PC-3 (cell line): ENCODE measurements around the gene AGAP1. TPM values are rescaled to one million over a fixed set of nuclear protein-coding genes. Genes with fewer than 3 reads are reported as not detected.

Source experiments
- ATAC-seq: fragments of 200-7000 bp; cut with Tn5 transposase; 2 replicates; pipeline ENCODE4 v1.9.1; 2020; ENCODE audit warnings: mild to moderate bottlenecking, moderate library complexity
- BruUV-seq: library from RNA; stranded (reverse); fragments of 400-500 nt; replicated peaks from 2 replicates; lab custom pipeline; 2021; lab: Mats Ljungman, UMichigan
- CTCF ChIA-PET: fragments of 300-600 bp; sonication (Branson Sonifier 250); formaldehyde crosslinking; loops from one replicate; lab custom pipeline; 2022; ENCODE audit warnings: antibody characterized with exemption; lab: Charles Lee
- POLR2A ChIA-PET: fragments of 300-600 bp; sonication (Branson Sonifier 250); formaldehyde crosslinking; loops from one replicate; lab custom pipeline; 2022; ENCODE audit warnings: antibody characterized with exemption; ENCODE audit not compliant: unreplicated experiment; lab: Charles Lee
- DNase-seq: peaks from one replicate; pipeline ENCODE4 v3.0.0-alpha.2; 2015
- H2AFZ ChIP-seq: fragments of 300-600 bp; sonication (generic); 2 replicates; pipeline ENCODE4 v1.6.0; 2016; ENCODE audit warnings: antibody characterized with exemption, low read length
- H3F3A ChIP-seq: fragments of 300-600 bp; sonication (generic); one replicate; pipeline ENCODE4 v1.6.0; 2017; ENCODE audit warnings: antibody characterized with exemption, low read length, control low read depth, mild to moderate bottlenecking; ENCODE audit not compliant: unreplicated experiment
- H3K27ac ChIP-seq: fragments of 300-600 bp; sonication (generic); 2 replicates; pipeline ENCODE4 v1.5.1; 2016; ENCODE audit warnings: mild to moderate bottlenecking, low read length
- H3K27me3 ChIP-seq: fragments of 300-600 bp; sonication (generic); 2 replicates; pipeline ENCODE4 v1.6.1; 2016; ENCODE audit warnings: low read length, mixed read lengths
- H3K36me3 ChIP-seq: fragments of 300-600 bp; sonication (generic); 2 replicates; pipeline ENCODE4 v1.6.1; 2016; ENCODE audit warnings: low read depth, mixed run types, low read length, mixed read lengths
- H3K4me1 ChIP-seq: fragments of 300-600 bp; sonication (generic); 2 replicates; pipeline ENCODE4 v1.5.1; 2016; ENCODE audit warnings: low read length; ENCODE audit not compliant: insufficient read depth
- H3K4me2 ChIP-seq: fragments of 300-600 bp; sonication (generic); 2 replicates; pipeline ENCODE4 v1.6.0; 2016; ENCODE audit warnings: low read length
- H3K4me3 ChIP-seq: fragments of 300-600 bp; sonication (generic); 2 replicates; pipeline ENCODE4 v1.5.1; 2016; ENCODE audit warnings: mild to moderate bottlenecking, low read length, mixed read lengths
- H3K79me2 ChIP-seq: fragments of 300-600 bp; sonication (generic); 2 replicates; pipeline ENCODE4 v1.6.1; 2017; ENCODE audit warnings: low read length, mixed read lengths
- H3K9ac ChIP-seq: fragments of 300-600 bp; sonication (generic); 2 replicates; pipeline ENCODE4 v1.6.0; 2016; ENCODE audit warnings: mild to moderate bottlenecking, low read length
- H3K9me2 ChIP-seq: fragments of 300-600 bp; sonication (generic); replicated peaks from 2 replicates; pipeline ENCODE4 v1.6.1; 2016; ENCODE audit warnings: mixed run types, low read length, mixed read lengths
- H3K9me3 ChIP-seq: fragments of 300-600 bp; sonication (generic); 2 replicates; pipeline ENCODE4 v1.6.1; 2016; ENCODE audit warnings: low read length, mixed read lengths
- H4K20me1 ChIP-seq: fragments of 300-600 bp; sonication (generic); 2 replicates; pipeline ENCODE4 v1.6.1; 2016; ENCODE audit warnings: low read length, mixed read lengths
- CTCF ChIP-seq: fragments of 300-600 bp; sonication (generic); conservative IDR thresholded peaks from 2 replicates; pipeline ENCODE4 v1.5.1; 2017; ENCODE audit warnings: antibody characterized with exemption, low read depth, mild to moderate bottlenecking, low read length
- EZH2 ChIP-seq: fragments of 300-600 bp; sonication (generic); IDR thresholded peaks from one replicate; pipeline ENCODE4 v1.6.1; 2017; ENCODE audit warnings: antibody characterized with exemption, mild to moderate bottlenecking, low read length; ENCODE audit not compliant: unreplicated experiment
- EZH2phosphoT487 ChIP-seq: fragments of 300-600 bp; sonication (generic); IDR thresholded peaks from 2 replicates; pipeline ENCODE4 v1.6.1; 2018; ENCODE audit warnings: mild to moderate bottlenecking, antibody characterized with exemption, low read length, borderline replicate concordance
- intact Hi-C: fragments of 100-400 bp; cut with micrococcal nuclease; formaldehyde crosslinking; loops from 2 replicates; pipeline ENCODE4 v1.9.0; 2023
- total RNA-seq: library from RNA; depleted of rRNA; stranded (reverse); fragments of >200 nt; gene quantifications from 2 replicates; pipeline ENCODE4 v1.2.3, GENCODE V29; 2014

The AGAP1 gene
- total RNA-seq, 1 experiment from 2014 or later = 31.0 TPM

GRCh38 chr2:236172255-236173035 lies 678.6 kb downstream of the AGAP1 start:
- intact Hi-C loops = no loop called here

GRCh38 chr2:236173036-236173728 lies 679.3 kb downstream of the AGAP1 start:
- Histone ChIP-seq H3K4me1 (peaks cover 13% of the 10 kb centered on the region), H3K27me3 (no peaks in the 10 kb centered on the region), H3K4me2 (no peak overlapping the region), H3K9me2 (no peaks in the 10 kb centered on the region), H3K27ac (no peak overlapping the region), H2AFZ (no peak overlapping the region), H3K9ac (no peak overlapping the region), H3K79me2 (peaks cover 11% of the 10 kb centered on the region; the same call in 1 of the 2 replicates), H3K4me3 (no peak overlapping the region), H3K9me3 (no peaks in the 10 kb centered on the region), H3F3A (no peaks in the 10 kb centered on the region), H3K36me3 (no peaks in the 10 kb centered on the region), H4K20me1 (no peaks in the 10 kb centered on the region)
- ChIA-PET POLR2A (no interaction called here), CTCF (no interaction called here)
- DNase-seq (no peak), ATAC-seq (no peak)
- intact Hi-C loops = no loop called here
- no peak for TF ChIP-seq CTCF
- no peak for TF ChIP-seq EZH2phosphoT487
- TF ChIP-seq EZH2 = no peak
- BruUV-seq = no TSS peak

More at GRCh38 chr2:236172255-236173035, 678.6 kb downstream of the AGAP1 start:
- TF ChIP-seq CTCF = no peak
- TF ChIP-seq EZH2phosphoT487 = no peak
- TF ChIP-seq EZH2 = no peak
- BruUV-seq = no TSS peak
- H3F3A ChIP-seq = no peaks in the 10 kb centered on the region
- no peaks in the 10 kb centered on the region for H4K20me1 ChIP-seq
- H3K27me3 ChIP-seq = no peaks in the 10 kb centered on the region
- no peaks in the 10 kb centered on the region for H3K9me3 ChIP-seq
- ChIA-PET CTCF (no interaction called here), POLR2A (no interaction called here)
- DNase-seq (no peak), ATAC-seq (no peak)
- H3K4me3 ChIP-seq = no peak overlapping the region
- no peak overlapping the region for H2AFZ ChIP-seq
- H3K4me2 ChIP-seq = no peak overlapping the region
- H3K9me2 ChIP-seq = no peaks in the 10 kb centered on the region
- peaks cover 13% of the 10 kb centered on the region for H3K4me1 ChIP-seq
- H3K27ac ChIP-seq = no peak overlapping the region
- peaks cover 12% of the 10 kb centered on the region; the same call in 1 of the 2 replicates for H3K79me2 ChIP-seq
- no peaks in the 10 kb centered on the region for H3K36me3 ChIP-seq
- H3K9ac ChIP-seq = no peak overlapping the region
